DMS114 treated with DMSO at 0.1 percent for 48 hours (cell line): ENCODE results near the gene KIAA1671.

Source experiments
- DNase-seq: peaks from one replicate; lab custom pipeline; 2025; ENCODE audit not compliant: unreplicated experiment; lab: John Stamatoyannopoulos, UW

The KIAA1671 gene

GRCh38 chr22:24977370-24978221 lies 25.1 kb downstream of the KIAA1671 start:
- DNase-seq: no peak

- no peak for DNase-seq
Measured at GRCh38 chr22:24978308-24978707, 25.8 kb downstream of the KIAA1671 start.

- DNase-seq: no peak
Measured at GRCh38 chr22:24981066-24981465, 28.6 kb downstream of the KIAA1671 start.

GRCh38 chr22:24981656-24982055 lies 29.1 kb downstream of the KIAA1671 start:
- no peak for DNase-seq

- DNase-seq: no peak
Measured at GRCh38 chr22:24982301-24983056, 30.0 kb downstream of the KIAA1671 start.

- DNase-seq: no peak
Measured at GRCh38 chr22:24983151-24983550, 30.6 kb downstream of the KIAA1671 start.

GRCh38 chr22:24984122-24984521 lies 31.6 kb downstream of the KIAA1671 start:
- no peak for DNase-seq

GRCh38 chr22:24985826-24986214 lies 33.3 kb downstream of the KIAA1671 start:
- no peak for DNase-seq

GRCh38 chr22:24986816-24987215 lies 34.3 kb downstream of the KIAA1671 start:
- DNase-seq: no peak

GRCh38 chr22:24989135-24989534 lies 36.6 kb downstream of the KIAA1671 start:
- no peak for DNase-seq

GRCh38 chr22:24989541-24989951 lies 37.0 kb downstream of the KIAA1671 start:
- DNase-seq: no peak

GRCh38 chr22:24990344-24990905 lies 37.9 kb downstream of the KIAA1671 start:
- DNase-seq: no peak

- no peak for DNase-seq
Measured at GRCh38 chr22:24992946-24993345, 40.4 kb downstream of the KIAA1671 start.

- no peak for DNase-seq
Measured at GRCh38 chr22:24994070-24994763, 41.7 kb downstream of the KIAA1671 start.

GRCh38 chr22:24995649-24996180 lies 43.2 kb downstream of the KIAA1671 start:
- no peak for DNase-seq

- no peak for DNase-seq
Measured at GRCh38 chr22:24996420-24996952, 44.0 kb downstream of the KIAA1671 start.

GRCh38 chr22:24997023-24997422 lies 44.5 kb downstream of the KIAA1671 start:
- DNase-seq: no peak

GRCh38 chr22:25000686-25001085 lies 48.2 kb downstream of the KIAA1671 start:
- DNase-seq: no peak

- DNase-seq: no peak
Measured at GRCh38 chr22:25002241-25002985, 49.9 kb downstream of the KIAA1671 start.

- DNase-seq: no peak
Measured at GRCh38 chr22:25006354-25006753, 53.8 kb downstream of the KIAA1671 start.
